GM12878 (cell line): ENCODE data around the gene ASAP2. TPM values are rescaled to one million over a fixed set of nuclear protein-coding genes. Genes with fewer than 3 reads are reported as not detected.

Experiments used
- ATAC-seq: fragments of 200-7000 bp; cut with Tn5 transposase; 3 replicates; pipeline ENCODE4 v1.9.1; 2020; ENCODE audit warnings: mild to moderate bottlenecking, moderate library complexity
- BruUV-seq: library from RNA; stranded (reverse); fragments of 400-500 nt; replicated peaks from 2 replicates; lab custom pipeline; 2021; lab: Mats Ljungman, UMichigan
- CTCF ChIA-PET: fragments of 300-600 bp; sonication (Branson Sonifier 250); formaldehyde crosslinking; extraction: SDS; loops from one replicate; lab custom pipeline; 2021; ENCODE audit warnings: inconsistent platforms; lab: Yijun Ruan, JAX
- POLR2A ChIA-PET: fragments of 350-600 bp; formaldehyde crosslinking; extraction: SDS; loops from one replicate; lab custom pipeline; 2021; ENCODE audit warnings: inconsistent platforms; lab: Charles Lee
- RAD21 ChIA-PET: fragments of 300-600 bp; sonication (Branson Sonifier 250); formaldehyde crosslinking; loops from one replicate; lab custom pipeline; 2023; ENCODE audit warnings: antibody characterized with exemption; ENCODE audit not compliant: unreplicated experiment; lab: Charles Lee
- SMC1A ChIA-PET: fragments of 300-600 bp; sonication (Branson Sonifier 250); formaldehyde crosslinking; loops from one replicate; lab custom pipeline; 2023; ENCODE audit not compliant: unreplicated experiment, uncharacterized antibody; lab: Charles Lee
- DNase-seq: peaks from one replicate; pipeline ENCODE4 v3.0.0-alpha.2; 2011; ENCODE audit warnings: low read depth, low spot score
- FAIRE-seq: peaks from 3 replicates; lab custom pipeline; 2011; peaks lifted over from hg19 to GRCh38; lab: Jason Lieb, UNC
- H2AFZ ChIP-seq: 2 replicates; pipeline ENCODE4 v1.6.0; 2011; ENCODE audit warnings: low read depth, low read length, control low read depth; ENCODE audit not compliant: control insufficient read depth
- H3K27ac ChIP-seq: 2 replicates; pipeline ENCODE4 v1.5.1; 2011; ENCODE audit warnings: control low read depth; ENCODE audit not compliant: control insufficient read depth, insufficient read depth
- H3K27me3 ChIP-seq, 2 experiments: replicated peaks in 1 of 2; 2 replicates each; pipeline versions ENCODE4 v1.6.0 to v1.6.1; 2011; ENCODE audit warnings: low read length in 1 of 2; ENCODE audit not compliant: control insufficient read depth in 2 of 2, insufficient read depth in 2 of 2
- H3K36me3 ChIP-seq, 2 experiments: 2 replicates each; pipeline ENCODE4 v1.5.1; 2011; ENCODE audit warnings: low read length in 1 of 2; ENCODE audit not compliant: control insufficient read depth in 2 of 2, insufficient read depth in 2 of 2
- H3K4me1 ChIP-seq: 2 replicates; pipeline ENCODE4 v1.6.1; 2011; ENCODE audit warnings: mild to moderate bottlenecking, low read length, moderate library complexity, mixed read lengths; ENCODE audit not compliant: control insufficient read depth, insufficient read depth
- H3K4me2 ChIP-seq: 2 replicates; pipeline ENCODE4 v1.6.0; 2011; ENCODE audit warnings: control low read depth; ENCODE audit not compliant: control insufficient read depth, insufficient read depth
- H3K4me3 ChIP-seq: fragments of 200-600 bp; sonication (generic); 2 replicates; pipeline ENCODE4 v1.5.1; 2016
- H3K79me2 ChIP-seq: 2 replicates; pipeline ENCODE4 v1.6.0; 2011; ENCODE audit warnings: low read length; ENCODE audit not compliant: control insufficient read depth, insufficient read depth
- H3K9ac ChIP-seq: 2 replicates; pipeline ENCODE4 v1.8.0; 2011; ENCODE audit warnings: low read length, control low read depth, mixed read lengths; ENCODE audit not compliant: control insufficient read depth, insufficient read depth
- H3K9me3 ChIP-seq: replicated peaks from 3 replicates; pipeline ENCODE4 v1.5.1; 2011; ENCODE audit warnings: mild to moderate bottlenecking, low read length; ENCODE audit not compliant: control insufficient read depth, insufficient read depth
- H4K20me1 ChIP-seq: 2 replicates; pipeline ENCODE4 v1.6.0; 2011; ENCODE audit not compliant: control insufficient read depth, insufficient read depth
- BHLHE40 ChIP-seq, 2 experiments: fragments of 450-650 bp in 1 of 2; IDR thresholded peaks; 2 replicates each; pipeline ENCODE4 v1.6.1; 2011 to 2017; ENCODE audit warnings: low read depth in 2 of 2, borderline replicate concordance in 1 of 2, improper control_type of control experiment in 1 of 2, low read length in 1 of 2, mild to moderate bottlenecking in 1 of 2
- CBX3 ChIP-seq: fragments of 200-600 bp; sonication (generic); IDR thresholded peaks from 2 replicates; pipeline ENCODE4 v1.6.1; 2016; ENCODE audit warnings: low read depth, borderline replicate concordance
- EED ChIP-seq: sonication (generic); IDR thresholded peaks from 2 replicates; pipeline ENCODE4 v1.6.1; 2016; ENCODE audit warnings: antibody characterized with exemption, low read depth
- PAX8 ChIP-seq: fragments of 450-650 bp; IDR thresholded peaks from 2 replicates; pipeline ENCODE4 v1.6.1; 2017; ENCODE audit warnings: mild to moderate bottlenecking, moderate library complexity
- SIN3A ChIP-seq: IDR thresholded peaks from 2 replicates; pipeline ENCODE4 v1.6.1; 2012; ENCODE audit warnings: low read depth, low read length, improper control_type of control experiment
- SP1 ChIP-seq: IDR thresholded peaks from one replicate; pipeline ENCODE4 v1.6.1; 2011; ENCODE audit warnings: low read depth, low read length
- WGBS: methylation state at CpG from one replicate; pipeline ENCODE4 v1.1.6; 2016; ENCODE audit warnings: low lambda C conversion rate; ENCODE audit not compliant: insufficient replicate concordance, insufficient coverage; ENCODE audit errors: missing lambda C conversion rate; 5-methylcytosine and 5-hydroxymethylcytosine counted together
- in situ Hi-C: fragments of 300-500 bp; cut with MboI; formaldehyde crosslinking; loops from 9 replicates; pipeline ENCODE4 v1.14.3; 2018; ENCODE audit warnings: mixed read lengths
- intact Hi-C: fragments of 100-400 bp; cut with micrococcal nuclease; formaldehyde crosslinking; loops from one replicate; pipeline ENCODE4 v1.14.2; 2022; ENCODE audit not compliant: unreplicated experiment
- polyA plus RNA-seq, 11 experiments: library from polyadenylated mRNA; depleted of rRNA in 4 of 11; unstranded in 6 of 11; stranded (reverse) in 5 of 11; fragments of >200 nt; fragmentation: Nextera tagmentation in 4 of 11; fragmentation: Illumina TruSeq in 1 of 11; extraction: Ambion mirVana in 4 of 11; extraction: Trizol in 1 of 11; gene quantifications; 1 replicate in 1 of 11; 2 replicates in 10 of 11; pipeline versions ENCODE4 v1.2.1 to v1.2.3, GENCODE V29; 2011 to 2016; ENCODE audit warnings: inconsistent platforms in 2 of 11, missing spikeins in 2 of 11, low read depth in 1 of 11
- total RNA-seq, 4 experiments: library from RNA; depleted of rRNA in 3 of 4; stranded (reverse); fragments of >200 nt in 3 of 4; fragmentation: Illumina TruSeq in 1 of 4; extraction: Trizol in 1 of 4; gene quantifications; 2 replicates each; pipeline versions ENCODE4 v1.2.1 to v1.2.3, GENCODE V29; 2013 to 2021
- TF ChIP-seq, protein P1 (sequence below): fragments of 450-650 bp; formaldehyde crosslinking; IDR thresholded peaks from 2 replicates; pipeline ENCODE4 v1.4.0; 2020; ENCODE audit warnings: mild to moderate bottlenecking, moderate library complexity
- TF ChIP-seq, protein P2 (sequence below): fragments of 450-650 bp; IDR thresholded peaks from 2 replicates; pipeline ENCODE4 v1.6.1; 2016; ENCODE audit warnings: mild to moderate bottlenecking

The ASAP2 gene
- total and polyA plus RNA-seq, 10 of the 15 experiments (the other 5 are each of a cell fraction or from before 2014, with no cell fraction given) = 0.05 to 0.27 (median 0.07) TPM; not detected in 4

DNA sequence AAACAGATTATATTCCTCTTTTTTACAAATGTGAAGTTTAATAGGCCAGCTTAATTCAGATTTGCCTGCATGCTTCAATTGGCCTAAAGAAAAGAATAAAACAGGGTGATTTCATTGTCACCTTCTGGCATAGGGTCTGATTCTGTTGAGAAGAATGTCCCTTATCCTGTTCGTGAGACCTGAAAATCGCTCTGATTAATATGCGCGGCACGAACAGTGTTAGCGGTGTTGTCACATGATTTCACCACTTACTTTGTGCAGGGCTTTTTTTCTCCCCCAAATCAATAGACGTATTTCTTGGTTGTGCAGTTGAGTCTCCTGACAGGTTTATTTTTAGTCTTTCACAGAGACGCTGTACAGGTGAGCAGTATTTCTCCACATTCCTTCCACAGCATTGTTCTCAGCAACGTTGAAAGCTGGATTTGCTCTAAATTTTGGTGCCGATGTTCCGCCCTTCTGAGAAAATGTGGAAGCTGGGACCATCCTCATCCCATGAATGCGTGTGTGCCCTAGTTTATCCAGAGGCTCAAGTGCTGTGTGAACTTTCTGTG, 134.8 kb downstream of the ASAP2 start:
- ATAC-seq (no peak), DNase-seq (no peak), FAIRE-seq (no peak)
- Histone ChIP-seq H3K9me3 (no peaks in the 10 kb centered on the region; the same call in 2 of the 3 replicates), H3K4me1 (no peaks in the 10 kb centered on the region), H3K4me3 (no peak overlapping the region), H3K36me3 (no peaks in the 10 kb centered on the region), H3K79me2 (no peaks in the 10 kb centered on the region), H3K27me3 (peaks cover 0 to 4% of the 10 kb centered on the region in 2 experiments; a peak in 1 of 4 replicates), H3K27ac (no peak overlapping the region), H3K9ac (no peak overlapping the region), H2AFZ (no peak overlapping the region), H3K4me2 (no peak overlapping the region)
- ChIA-PET POLR2A (no interaction called here), CTCF (no interaction called here), SMC1A (no interaction called here), RAD21 (no interaction called here)
- in situ Hi-C loops = no loop called here
- BruUV-seq = no TSS peak
- intact Hi-C loops = no loop called here
- WGBS = 39% methylated on average over 12 of the region's 12 CpGs
- TF ChIP-seq, protein P1, sequence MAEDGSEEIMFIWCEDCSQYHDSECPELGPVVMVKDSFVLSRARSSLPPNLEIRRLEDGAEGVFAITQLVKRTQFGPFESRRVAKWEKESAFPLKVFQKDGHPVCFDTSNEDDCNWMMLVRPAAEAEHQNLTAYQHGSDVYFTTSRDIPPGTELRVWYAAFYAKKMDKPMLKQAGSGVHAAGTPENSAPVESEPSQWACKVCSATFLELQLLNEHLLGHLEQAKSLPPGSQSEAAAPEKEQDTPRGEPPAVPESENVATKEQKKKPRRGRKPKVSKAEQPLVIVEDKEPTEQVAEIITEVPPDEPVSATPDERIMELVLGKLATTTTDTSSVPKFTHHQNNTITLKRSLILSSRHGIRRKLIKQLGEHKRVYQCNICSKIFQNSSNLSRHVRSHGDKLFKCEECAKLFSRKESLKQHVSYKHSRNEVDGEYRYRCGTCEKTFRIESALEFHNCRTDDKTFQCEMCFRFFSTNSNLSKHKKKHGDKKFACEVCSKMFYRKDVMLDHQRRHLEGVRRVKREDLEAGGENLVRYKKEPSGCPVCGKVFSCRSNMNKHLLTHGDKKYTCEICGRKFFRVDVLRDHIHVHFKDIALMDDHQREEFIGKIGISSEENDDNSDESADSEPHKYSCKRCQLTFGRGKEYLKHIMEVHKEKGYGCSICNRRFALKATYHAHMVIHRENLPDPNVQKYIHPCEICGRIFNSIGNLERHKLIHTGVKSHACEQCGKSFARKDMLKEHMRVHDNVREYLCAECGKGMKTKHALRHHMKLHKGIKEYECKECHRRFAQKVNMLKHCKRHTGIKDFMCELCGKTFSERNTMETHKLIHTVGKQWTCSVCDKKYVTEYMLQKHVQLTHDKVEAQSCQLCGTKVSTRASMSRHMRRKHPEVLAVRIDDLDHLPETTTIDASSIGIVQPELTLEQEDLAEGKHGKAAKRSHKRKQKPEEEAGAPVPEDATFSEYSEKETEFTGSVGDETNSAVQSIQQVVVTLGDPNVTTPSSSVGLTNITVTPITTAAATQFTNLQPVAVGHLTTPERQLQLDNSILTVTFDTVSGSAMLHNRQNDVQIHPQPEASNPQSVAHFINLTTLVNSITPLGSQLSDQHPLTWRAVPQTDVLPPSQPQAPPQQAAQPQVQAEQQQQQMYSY (CRISPR knock-in tag) = no peak
- no peak for TF ChIP-seq SIN3A
- TF ChIP-seq, protein P2, sequence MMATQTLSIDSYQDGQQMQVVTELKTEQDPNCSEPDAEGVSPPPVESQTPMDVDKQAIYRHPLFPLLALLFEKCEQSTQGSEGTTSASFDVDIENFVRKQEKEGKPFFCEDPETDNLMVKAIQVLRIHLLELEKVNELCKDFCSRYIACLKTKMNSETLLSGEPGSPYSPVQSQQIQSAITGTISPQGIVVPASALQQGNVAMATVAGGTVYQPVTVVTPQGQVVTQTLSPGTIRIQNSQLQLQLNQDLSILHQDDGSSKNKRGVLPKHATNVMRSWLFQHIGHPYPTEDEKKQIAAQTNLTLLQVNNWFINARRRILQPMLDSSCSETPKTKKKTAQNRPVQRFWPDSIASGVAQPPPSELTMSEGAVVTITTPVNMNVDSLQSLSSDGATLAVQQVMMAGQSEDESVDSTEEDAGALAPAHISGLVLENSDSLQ = no peak
- no peak for TF ChIP-seq BHLHE40 (IDR thresholded peaks at IDR 0.05; ENCODE audit: borderline replicate concordance in 1 of 2, low read depth in 2 of 2, low read length in 1 of 2)
- TF ChIP-seq SP1 = no peak
- TF ChIP-seq CBX3 = no peak
- no peak for TF ChIP-seq PAX8
- no peak for TF ChIP-seq EED
- TF ChIP-seq, all 136 proteins: peak for 0
- no peaks in the 10 kb centered on the region for H4K20me1 ChIP-seq
